Neuron (in vitro differentiated cells): Measurements from ENCODE around the gene KCNA10.

Experiments used
- H2AFZ ChIP-seq: one replicate; pipeline ENCODE4 v1.6.1; 2013; ENCODE audit warnings: low read depth, mild to moderate bottlenecking, inconsistent platforms, low read length, moderate library complexity
- H3K27me3 ChIP-seq: one replicate; pipeline ENCODE4 v1.6.1; 2013; ENCODE audit warnings: low read length; ENCODE audit not compliant: insufficient read depth
- H3K36me3 ChIP-seq: one replicate; pipeline ENCODE4 v1.6.1; 2013; ENCODE audit warnings: low read length; ENCODE audit not compliant: insufficient read depth
- H3K4me1 ChIP-seq: one replicate; pipeline ENCODE4 v1.6.1; 2013; ENCODE audit warnings: low read length; ENCODE audit not compliant: insufficient read depth
- H3K4me3 ChIP-seq: 2 replicates; pipeline ENCODE4 v1.5.1; 2013; ENCODE audit warnings: mild to moderate bottlenecking, low read length, moderate library complexity
- H3K9me3 ChIP-seq: one replicate; pipeline ENCODE4 v1.6.1; 2013; ENCODE audit warnings: low read length

Gene KCNA10

GRCh38 chr1:110504226-110504625 is 14.7 kb downstream of the KCNA10 start:
- Histone ChIP-seq H3K36me3 (no peaks in the 10 kb centered on the region), H3K27me3 (no peaks in the 10 kb centered on the region), H2AFZ (no peak overlapping the region), H3K4me3 (no peak overlapping the region), H3K4me1 (no peaks in the 10 kb centered on the region), H3K9me3 (no peaks in the 10 kb centered on the region)

GRCh38 chr1:110503471-110503870 is 15.5 kb downstream of the KCNA10 start:
- no peaks in the 10 kb centered on the region for H3K36me3 ChIP-seq
- H2AFZ ChIP-seq = no peak overlapping the region
- H3K27me3 ChIP-seq = no peaks in the 10 kb centered on the region
- no peak overlapping the region for H3K4me3 ChIP-seq
- no peaks in the 10 kb centered on the region for H3K9me3 ChIP-seq
- H3K4me1 ChIP-seq = no peaks in the 10 kb centered on the region

GRCh38 chr1:110502402-110503151 is 16.4 kb downstream of the KCNA10 start:
- no peak overlapping the region for H2AFZ ChIP-seq
- H3K9me3 ChIP-seq = no peaks in the 10 kb centered on the region
- H3K4me3 ChIP-seq = no peak overlapping the region
- H3K4me1 ChIP-seq = no peaks in the 10 kb centered on the region
- no peaks in the 10 kb centered on the region for H3K27me3 ChIP-seq
- no peaks in the 10 kb centered on the region for H3K36me3 ChIP-seq

- H3K4me3 ChIP-seq = no peak overlapping the region
- H3K36me3 ChIP-seq = no peaks in the 10 kb centered on the region
- H3K4me1 ChIP-seq = no peaks in the 10 kb centered on the region
- no peaks in the 10 kb centered on the region for H3K9me3 ChIP-seq
- H2AFZ ChIP-seq = no peak overlapping the region
- no peaks in the 10 kb centered on the region for H3K27me3 ChIP-seq
Observed at GRCh38 chr1:110501488-110502132, 17.4 kb downstream of the KCNA10 start.

GRCh38 chr1:110498270-110498669 is 20.7 kb downstream of the KCNA10 start:
- peaks cover 17% of the 10 kb centered on the region for H3K4me1 ChIP-seq
- no peaks in the 10 kb centered on the region for H3K9me3 ChIP-seq
- no peaks in the 10 kb centered on the region for H3K27me3 ChIP-seq
- H2AFZ ChIP-seq = no peak overlapping the region
- H3K4me3 ChIP-seq = no peak overlapping the region
- H3K36me3 ChIP-seq = no peaks in the 10 kb centered on the region

GRCh38 chr1:110495926-110496600 is 22.9 kb downstream of the KCNA10 start:
- Histone ChIP-seq H3K27me3 (no peaks in the 10 kb centered on the region), H3K4me1 (peaks cover 17% of the 10 kb centered on the region), H3K36me3 (no peaks in the 10 kb centered on the region), H2AFZ (no peak overlapping the region), H3K9me3 (no peaks in the 10 kb centered on the region), H3K4me3 (no peak overlapping the region)

GRCh38 chr1:110494522-110495406 is 24.2 kb downstream of the KCNA10 start:
- Histone ChIP-seq H3K27me3 (no peaks in the 10 kb centered on the region), H3K36me3 (no peaks in the 10 kb centered on the region), H3K4me1 (peaks cover 17% of the 10 kb centered on the region), H3K9me3 (no peaks in the 10 kb centered on the region), H2AFZ (no peak overlapping the region), H3K4me3 (peak overlapping the region; percentile 15)

GRCh38 chr1:110494036-110494435 is 24.9 kb downstream of the KCNA10 start:
- no peaks in the 10 kb centered on the region for H3K27me3 ChIP-seq
- no peak overlapping the region for H3K4me3 ChIP-seq
- H2AFZ ChIP-seq = no peak overlapping the region
- H3K9me3 ChIP-seq = no peaks in the 10 kb centered on the region
- H3K4me1 ChIP-seq = peaks cover 17% of the 10 kb centered on the region
- H3K36me3 ChIP-seq = no peaks in the 10 kb centered on the region

GRCh38 chr1:110493059-110493699 is 25.8 kb downstream of the KCNA10 start:
- H3K27me3 ChIP-seq = no peaks in the 10 kb centered on the region
- no peak overlapping the region for H2AFZ ChIP-seq
- H3K36me3 ChIP-seq = no peaks in the 10 kb centered on the region
- peaks cover 17% of the 10 kb centered on the region for H3K4me1 ChIP-seq
- H3K4me3 ChIP-seq = no peak overlapping the region
- no peaks in the 10 kb centered on the region for H3K9me3 ChIP-seq

- Histone ChIP-seq H3K4me1 (peaks cover 17% of the 10 kb centered on the region), H3K4me3 (no peak overlapping the region), H3K36me3 (no peaks in the 10 kb centered on the region), H3K27me3 (peaks cover 2% of the 10 kb centered on the region), H3K9me3 (no peaks in the 10 kb centered on the region), H2AFZ (no peak overlapping the region)
Observed at GRCh38 chr1:110492573-110492972, 26.4 kb downstream of the KCNA10 start.

- Histone ChIP-seq H3K36me3 (no peaks in the 10 kb centered on the region), H3K27me3 (peaks cover 7% of the 10 kb centered on the region), H3K9me3 (no peaks in the 10 kb centered on the region), H3K4me3 (no peak overlapping the region), H2AFZ (no peak overlapping the region), H3K4me1 (peaks cover 17% of the 10 kb centered on the region)
Observed at GRCh38 chr1:110490791-110491451, 28.1 kb downstream of the KCNA10 start.

GRCh38 chr1:110489973-110490542 is 28.9 kb downstream of the KCNA10 start:
- peaks cover 10% of the 10 kb centered on the region for H3K4me1 ChIP-seq
- no peak overlapping the region for H2AFZ ChIP-seq
- H3K27me3 ChIP-seq = peaks cover 7% of the 10 kb centered on the region
- no peaks in the 10 kb centered on the region for H3K9me3 ChIP-seq
- no peak overlapping the region for H3K4me3 ChIP-seq
- H3K36me3 ChIP-seq = no peaks in the 10 kb centered on the region
